Measurements from ENCODE around the gene HIRA. TPM values are rescaled to one million over a fixed set of nuclear protein-coding genes. Genes with fewer than 3 reads are reported as not detected.
A peak's percentile ranks its signal among the peaks of the same experiment; 100 is the strongest.
"Not testable (repeated sequence)": the region's sequence is repeated elsewhere in the genome, so short reads cannot be mapped to it uniquely, and the experiment has no call there.

Gene HIRA
- total and polyA plus RNA-seq, 2 experiments from 2014 or later = 2.7 to 18.6 TPM

GRCh38 chr22:19446603-19447329, 15.2 kb upstream of the HIRA start:
- Histone ChIP-seq H3K4me2 (ENCODE audit: unreplicated experiment) (peak overlapping the region; percentile 87), H3K9ac (peak overlapping the region; percentile 83), H3K4me1 (ENCODE audit: insufficient read depth) (peaks cover 3% of the 10 kb centered on the region; the same call in 1 of the 2 replicates), H3K27me3 (replicated peaks; ENCODE audit: insufficient read depth) (no peaks in the 10 kb centered on the region), H3K9me2 (ENCODE audit: insufficient read depth) (no peaks in the 10 kb centered on the region), H2AFZ (peak overlapping the region; percentile 88), H3K9me3 (ENCODE audit: low read depth) (no peaks in the 10 kb centered on the region), H3K79me2 (ENCODE audit: insufficient read depth) (peaks cover 51% of the 10 kb centered on the region), H4K20me1 (ENCODE audit: insufficient read depth) (no peaks in the 10 kb centered on the region), H3K36me3 (ENCODE audit: low read depth) (0 out of 2 replicates have a peak, but pooled peaks cover 10% of the 10 kb centered on the region), H3F3A (ENCODE audit: insufficient read depth) (peaks cover 28% of the 10 kb centered on the region; the same call in 1 of the 2 replicates), H3K27ac (peak overlapping the region; percentile 70), H3K4me3 (peak overlapping the region; percentile 83)
- peak; percentile 40 for DNase-seq
- TF ChIP-seq EZH2 (IDR thresholded peaks at IDR 0.05; ENCODE audit: insufficient read depth, poor library complexity, severe bottlenecking) = no peak
- no peak for TF ChIP-seq EZH2phosphoT487 (IDR thresholded peaks at IDR 0.05; ENCODE audit: insufficient read depth, low read depth)
- 26 to 27% methylated on average over 22 of the region's 22 CpGs for WGBS, 2 experiments (ENCODE audit: low coverage in 1 of 2, low lambda C conversion rate in 2 of 2, missing lambda C conversion rate in 2 of 2)
- in situ Hi-C loops (cut with MboI) = no loop called here

GRCh38 chr22:19445279-19445982, 13.9 kb upstream of the HIRA start:
- H3K27ac ChIP-seq; H3K9me2 ChIP-seq (ENCODE audit: insufficient read depth); H3K36me3 ChIP-seq (ENCODE audit: low read depth); DNase-seq; H4K20me1 ChIP-seq (ENCODE audit: insufficient read depth); H3K4me3 ChIP-seq; in situ Hi-C loops (cut with MboI); H3K4me1 ChIP-seq (ENCODE audit: insufficient read depth); H3K9ac ChIP-seq; H3K27me3 ChIP-seq (replicated peaks; ENCODE audit: insufficient read depth); H2AFZ ChIP-seq; H3K9me3 ChIP-seq (ENCODE audit: low read depth); H3K4me2 ChIP-seq (ENCODE audit: unreplicated experiment): not testable (repeated sequence)
- WGBS, 2 experiments (ENCODE audit: low coverage in 1 of 2, low lambda C conversion rate in 2 of 2, missing lambda C conversion rate in 2 of 2) = 80 to 82% methylated on average over 9 of the region's 9 CpGs
- Histone ChIP-seq H3K79me2 (ENCODE audit: insufficient read depth) (peaks cover 64% of the 10 kb centered on the region), H3F3A (ENCODE audit: insufficient read depth) (peaks cover 20% of the 10 kb centered on the region; the same call in 1 of the 2 replicates)

- H3K27ac ChIP-seq = no peak overlapping the region
- no peak overlapping the region for H2AFZ ChIP-seq
- H3K9ac ChIP-seq = no peak overlapping the region
- no peaks in the 10 kb centered on the region for H4K20me1 ChIP-seq (ENCODE audit: insufficient read depth)
- no peak for DNase-seq
- no peaks in the 10 kb centered on the region for H3K27me3 ChIP-seq (replicated peaks; ENCODE audit: insufficient read depth)
- no peaks in the 10 kb centered on the region for H3K36me3 ChIP-seq (ENCODE audit: low read depth)
- no peak overlapping the region for H3K4me2 ChIP-seq (ENCODE audit: unreplicated experiment)
- H3K79me2 ChIP-seq (ENCODE audit: insufficient read depth) = peaks cover 76% of the 10 kb centered on the region
- H3K9me3 ChIP-seq (ENCODE audit: low read depth) = no peaks in the 10 kb centered on the region
- no peak overlapping the region for H3K4me3 ChIP-seq
- H3K9me2 ChIP-seq (ENCODE audit: insufficient read depth) = no peaks in the 10 kb centered on the region
- in situ Hi-C loops (cut with MboI) = no loop called here
- H3K4me1 ChIP-seq (ENCODE audit: insufficient read depth) = peaks cover 3% of the 10 kb centered on the region; the same call in 1 of the 2 replicates
- WGBS, 2 experiments (ENCODE audit: low coverage in 1 of 2, low lambda C conversion rate in 2 of 2, missing lambda C conversion rate in 2 of 2) = 71 to 76% methylated on average over 7 of the region's 7 CpGs
- TF ChIP-seq EZH2 (IDR thresholded peaks at IDR 0.05; ENCODE audit: insufficient read depth, poor library complexity, severe bottlenecking) = no peak
- no peak for TF ChIP-seq EZH2phosphoT487 (IDR thresholded peaks at IDR 0.05; ENCODE audit: insufficient read depth, low read depth)
- H3F3A ChIP-seq (ENCODE audit: insufficient read depth) = peaks cover 9% of the 10 kb centered on the region; the same call in 1 of the 2 replicates
These were observed 12.1 kb upstream of the HIRA start for GRCh38 chr22:19443544-19444211.

- no peaks in the 10 kb centered on the region for H3K27me3 ChIP-seq (replicated peaks; ENCODE audit: insufficient read depth)
- in situ Hi-C loops (cut with MboI) = no loop called here
These were observed 10.6 kb upstream of the HIRA start for GRCh38 chr22:19442166-19442565.

More at GRCh38 chr22:19442166-19442565, 10.6 kb upstream of the HIRA start:
- no peaks in the 10 kb centered on the region for H4K20me1 ChIP-seq (ENCODE audit: insufficient read depth)
- H3K9me2 ChIP-seq (ENCODE audit: insufficient read depth) = no peaks in the 10 kb centered on the region
- no peak overlapping the region for H3K4me2 ChIP-seq (ENCODE audit: unreplicated experiment)
- TF ChIP-seq EZH2phosphoT487 (IDR thresholded peaks at IDR 0.05; ENCODE audit: insufficient read depth, low read depth) = no peak
- TF ChIP-seq EZH2 (IDR thresholded peaks at IDR 0.05; ENCODE audit: insufficient read depth, poor library complexity, severe bottlenecking) = no peak
- H3K36me3 ChIP-seq (ENCODE audit: low read depth) = no peaks in the 10 kb centered on the region
- peaks cover 85% of the 10 kb centered on the region for H3K79me2 ChIP-seq (ENCODE audit: insufficient read depth)
- no peaks in the 10 kb centered on the region; the same call in 1 of the 2 replicates for H3K4me1 ChIP-seq (ENCODE audit: insufficient read depth)
- no peak overlapping the region for H3K27ac ChIP-seq
- 97 to 98% methylated on average over 2 of the region's 2 CpGs for WGBS, 2 experiments (ENCODE audit: low coverage in 1 of 2, low lambda C conversion rate in 2 of 2, missing lambda C conversion rate in 2 of 2)
- H2AFZ ChIP-seq = no peak overlapping the region
- DNase-seq = no peak
- no peak overlapping the region for H3K4me3 ChIP-seq
- no peaks in the 10 kb centered on the region for H3F3A ChIP-seq (ENCODE audit: insufficient read depth)
- H3K9ac ChIP-seq = no peak overlapping the region
- no peaks in the 10 kb centered on the region for H3K9me3 ChIP-seq (ENCODE audit: low read depth)
